GM18502 (cell line): ENCODE measurements around the gene THOC5.
"Not testable (repeated sequence)": the region's sequence is repeated elsewhere in the genome, so short reads cannot be mapped to it uniquely, and the experiment has no call there.

Experiments
- ATAC-seq: cut with Tn5 transposase; IDR thresholded peaks from one replicate; pipeline ENCODE4 v1.9.1; 2021; ENCODE audit warnings: mild to moderate bottlenecking; ENCODE audit not compliant: unreplicated experiment, poor library complexity

Gene THOC5

GRCh38 chr22:29511126-29511862 lies 42.3 kb downstream of the THOC5 start:
- no peak for ATAC-seq

- no peak for ATAC-seq
Measured at GRCh38 chr22:29510542-29510941, 43.0 kb downstream of the THOC5 start.

GRCh38 chr22:29509815-29510214 lies 43.7 kb downstream of the THOC5 start:
- no peak for ATAC-seq

GRCh38 chr22:29509298-29509697 lies 44.3 kb downstream of the THOC5 start:
- no peak for ATAC-seq

GRCh38 chr22:29503811-29504372 lies 49.7 kb downstream of the THOC5 start:
- no peak for ATAC-seq

GRCh38 chr22:29499852-29500251 lies 53.7 kb downstream of the THOC5 start:
- ATAC-seq: no peak

- ATAC-seq: no peak
Measured at GRCh38 chr22:29493636-29494035, 59.9 kb downstream of the THOC5 start.

GRCh38 chr22:29491012-29491411 lies 62.5 kb downstream of the THOC5 start:
- ATAC-seq: no peak

- ATAC-seq: not testable (repeated sequence)
Measured at GRCh38 chr22:29489127-29489780, 64.3 kb downstream of the THOC5 start.

GRCh38 chr22:29487426-29487986 lies 66.1 kb downstream of the THOC5 start:
- no peak for ATAC-seq

- ATAC-seq: no peak
Measured at GRCh38 chr22:29485448-29485847, 68.1 kb downstream of the THOC5 start.

- ATAC-seq: no peak
Measured at GRCh38 chr22:29484642-29485041, 68.9 kb downstream of the THOC5 start.

- ATAC-seq: no peak
Measured at GRCh38 chr22:29483254-29483653, 70.3 kb downstream of the THOC5 start.

- no peak for ATAC-seq
Measured at GRCh38 chr22:29482726-29483125, 70.8 kb downstream of the THOC5 start.

GRCh38 chr22:29482253-29482652 lies 71.3 kb downstream of the THOC5 start:
- ATAC-seq: no peak

- ATAC-seq: no peak
Measured at GRCh38 chr22:29481265-29482000, 72.1 kb downstream of the THOC5 start.

- ATAC-seq: no peak
Measured at GRCh38 chr22:29480512-29481264, 72.9 kb downstream of the THOC5 start.

- ATAC-seq: no peak
Measured at GRCh38 chr22:29480262-29480511, 73.4 kb downstream of the THOC5 start.

- ATAC-seq: no peak
Measured at GRCh38 chr22:29479417-29480261, 73.9 kb downstream of the THOC5 start, which contains the start of gene NEFH. NEFH (plus strand) TSS chr22:29480218; CDS start chr22:29480263, 45 bp downstream.
